Astrocyte (in vitro differentiated cells and primary cell): ENCODE measurements around the gene WWC2.

ENCODE experiments used
- CTCF ChIP-seq: IDR thresholded peaks from 2 replicates; pipeline ENCODE4 v1.5.1; 2011; ENCODE audit warnings: low read depth, mild to moderate bottlenecking, inconsistent platforms, low read length, moderate library complexity; ENCODE audit not compliant: insufficient read depth
- EZH2 ChIP-seq: IDR thresholded peaks from 2 replicates; pipeline ENCODE4 v1.6.1; 2012; ENCODE audit warnings: mild to moderate bottlenecking, low read length, inconsistent platforms; ENCODE audit not compliant: insufficient read depth

DNA sequence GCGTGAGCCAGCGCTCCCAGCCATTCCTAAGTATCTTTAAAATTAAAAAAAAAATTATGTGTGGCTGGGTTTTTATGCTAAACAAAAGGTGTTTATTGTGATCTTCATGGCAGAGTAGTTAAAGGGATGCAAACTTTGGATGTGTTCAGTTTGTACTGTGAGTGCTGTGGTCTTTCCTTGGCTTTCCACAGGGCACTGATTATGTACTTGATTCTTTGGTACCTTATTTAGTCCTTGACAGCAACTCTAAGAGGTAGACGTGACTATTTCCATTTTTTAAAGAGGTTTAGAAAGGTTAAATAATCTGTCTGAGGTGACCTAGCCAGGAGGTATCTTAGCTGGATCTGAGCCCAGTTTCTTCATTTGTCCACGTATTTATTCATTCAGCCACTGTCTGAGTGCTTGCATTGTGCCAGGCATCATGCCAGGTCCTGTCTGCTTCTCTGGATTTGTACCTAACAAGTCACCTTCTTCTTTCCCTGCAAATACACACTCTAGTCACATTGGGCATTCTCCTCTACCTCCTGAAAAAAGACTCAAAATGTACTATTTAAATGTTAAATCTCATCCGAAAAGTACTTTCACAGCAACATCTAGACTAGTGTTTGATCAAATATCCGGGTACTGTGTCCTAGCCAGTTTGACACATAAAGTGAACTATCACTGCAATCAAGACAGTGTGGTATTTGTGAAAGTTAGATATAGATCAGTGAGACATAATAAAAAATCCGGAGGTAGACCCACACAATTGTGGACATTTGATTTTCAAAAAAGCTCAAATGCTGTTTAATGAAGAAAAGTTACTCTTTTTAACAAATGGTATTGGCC, 31.5 kb downstream of the WWC2 start:
- no peak for TF ChIP-seq CTCF
- no peak for TF ChIP-seq EZH2
